Smooth muscle cell (in vitro differentiated cells): ENCODE measurements around the gene ATP8A1. TPM values are rescaled to one million over a fixed set of nuclear protein-coding genes. Genes with fewer than 3 reads are reported as not detected.
"Not testable (repeated sequence)": the region's sequence is repeated elsewhere in the genome, so short reads cannot be mapped to it uniquely, and the experiment has no call there.

Experiments used
- DNase-seq: peaks from one replicate; lab custom pipeline; 2025; ENCODE audit not compliant: unreplicated experiment; lab: John Stamatoyannopoulos, UW
- H2AFZ ChIP-seq: fragments of 200-600 bp; sonication (generic); 2 replicates; pipeline ENCODE4 v1.6.0; 2016; ENCODE audit warnings: antibody characterized with exemption, low read depth, mild to moderate bottlenecking
- H3F3A ChIP-seq: fragments of 200-600 bp; sonication (generic); 2 replicates; pipeline ENCODE4 v1.6.0; 2017; ENCODE audit warnings: antibody characterized with exemption, low read depth
- H3K27ac ChIP-seq: fragments of 200-600 bp; sonication (generic); 2 replicates; pipeline ENCODE4 v1.5.1; 2016; ENCODE audit warnings: low read depth, mild to moderate bottlenecking
- H3K27me3 ChIP-seq: fragments of 200-600 bp; sonication (generic); 2 replicates; pipeline ENCODE4 v1.6.1; 2016; ENCODE audit warnings: low read depth, mild to moderate bottlenecking
- H3K36me3 ChIP-seq: fragments of 200-600 bp; sonication (generic); 2 replicates; pipeline ENCODE4 v1.5.1; 2016; ENCODE audit warnings: low read depth
- H3K4me1 ChIP-seq: fragments of 200-600 bp; sonication (generic); 2 replicates; pipeline ENCODE4 v1.5.1; 2016; ENCODE audit warnings: low read depth
- H3K4me2 ChIP-seq: fragments of 200-600 bp; sonication (generic); 2 replicates; pipeline ENCODE4 v1.6.0; 2016; ENCODE audit warnings: mild to moderate bottlenecking
- H3K4me3 ChIP-seq: fragments of 200-600 bp; sonication (generic); 2 replicates; pipeline ENCODE4 v1.5.1; 2016; ENCODE audit warnings: mild to moderate bottlenecking
- H3K79me2 ChIP-seq: fragments of 200-600 bp; sonication (generic); 2 replicates; pipeline ENCODE4 v1.6.0; 2016; ENCODE audit warnings: low read depth, mild to moderate bottlenecking
- H3K9ac ChIP-seq: fragments of 200-600 bp; sonication (generic); 2 replicates; pipeline ENCODE4 v1.6.0; 2016; ENCODE audit warnings: low read depth
- H3K9me3 ChIP-seq: fragments of 200-600 bp; sonication (generic); replicated peaks from 2 replicates; pipeline ENCODE4 v1.5.1; 2016; ENCODE audit warnings: low read depth
- H4K20me1 ChIP-seq: fragments of 200-600 bp; sonication (generic); 2 replicates; pipeline ENCODE4 v1.6.0; 2016; ENCODE audit warnings: low read depth
- CTCF ChIP-seq: fragments of 200-600 bp; sonication (generic); IDR thresholded peaks from 2 replicates; pipeline ENCODE4 v1.5.1; 2017; ENCODE audit warnings: borderline replicate concordance, mild to moderate bottlenecking, antibody characterized with exemption; ENCODE audit not compliant: insufficient read depth, poor library complexity, severe bottlenecking
- WGBS: methylation state at CpG from one replicate; pipeline ENCODE4 v1.1.7; 2016; ENCODE audit warnings: low lambda C conversion rate; 5-methylcytosine and 5-hydroxymethylcytosine counted together
- polyA plus RNA-seq: library from polyadenylated mRNA; unstranded; fragments of >200 nt; fragmentation: Nextera tagmentation; extraction: Ambion mirVana; gene quantifications from 2 replicates; pipeline ENCODE4 v1.2.1, GENCODE V29; 2016
- total RNA-seq: library from RNA; depleted of rRNA; stranded (reverse); fragments of >200 nt; gene quantifications from 2 replicates; pipeline ENCODE4 v1.2.3, GENCODE V29; 2014

ATP8A1 gene
- total and polyA plus RNA-seq, 2 experiments from 2014 or later: 1.8 TPM; not detected in 1

- Histone ChIP-seq H3K36me3 (no peaks in the 10 kb centered on the region), H3K9me3 (no peaks in the 10 kb centered on the region), H3K4me1 (no peaks in the 10 kb centered on the region), H3K79me2 (no peaks in the 10 kb centered on the region), H3K27ac (no peak overlapping the region), H2AFZ (no peak overlapping the region), H3K4me3 (no peak overlapping the region), H3F3A (no peaks in the 10 kb centered on the region), H3K4me2 (no peak overlapping the region), H4K20me1 (no peaks in the 10 kb centered on the region), H3K9ac (no peak overlapping the region), H3K27me3 (no peaks in the 10 kb centered on the region)
- no peak for TF ChIP-seq CTCF
- no peak for DNase-seq
- 87% methylated on average over 2 of the region's 2 CpGs for WGBS
Measured at GRCh38 chr4:42466273-42466844, 190.5 kb downstream of the ATP8A1 start.

- no peak overlapping the region for H3K27ac ChIP-seq
- WGBS: 89% methylated on average over 8 of the region's 8 CpGs
- H3F3A ChIP-seq: no peaks in the 10 kb centered on the region
- no peak for DNase-seq
- H3K9ac ChIP-seq: no peak overlapping the region
- H3K9me3 ChIP-seq: no peaks in the 10 kb centered on the region
- H3K79me2 ChIP-seq: no peaks in the 10 kb centered on the region
- H3K4me1 ChIP-seq: no peaks in the 10 kb centered on the region
- no peaks in the 10 kb centered on the region for H3K27me3 ChIP-seq
- TF ChIP-seq CTCF: no peak
- H3K36me3 ChIP-seq: no peaks in the 10 kb centered on the region
- H3K4me3 ChIP-seq: no peak overlapping the region
- no peak overlapping the region for H3K4me2 ChIP-seq
- H2AFZ ChIP-seq: no peak overlapping the region
- no peaks in the 10 kb centered on the region for H4K20me1 ChIP-seq
Measured at GRCh38 chr4:42464550-42465094, 192.3 kb downstream of the ATP8A1 start.

GRCh38 chr4:42461216-42461615 lies 195.7 kb downstream of the ATP8A1 start:
- not testable (repeated sequence) for H3F3A ChIP-seq, H3K9me3 ChIP-seq, H3K4me2 ChIP-seq, DNase-seq, H3K4me3 ChIP-seq, H3K4me1 ChIP-seq, H3K27me3 ChIP-seq, H4K20me1 ChIP-seq, H3K36me3 ChIP-seq, H3K27ac ChIP-seq, H3K79me2 ChIP-seq, H2AFZ ChIP-seq, H3K9ac ChIP-seq
- WGBS: 91% methylated on average over 1 of the region's 1 CpG

GRCh38 chr4:42460043-42460442 lies 196.9 kb downstream of the ATP8A1 start:
- TF ChIP-seq CTCF: no peak
- no peaks in the 10 kb centered on the region for H3F3A ChIP-seq
- no peak for DNase-seq
- H3K9me3 ChIP-seq: no peaks in the 10 kb centered on the region
- H3K27me3 ChIP-seq: no peaks in the 10 kb centered on the region
- H3K9ac ChIP-seq: no peak overlapping the region
- no peak overlapping the region for H3K4me3 ChIP-seq
- H3K36me3 ChIP-seq: no peaks in the 10 kb centered on the region
- H4K20me1 ChIP-seq: no peaks in the 10 kb centered on the region
- no peak overlapping the region for H3K4me2 ChIP-seq
- H2AFZ ChIP-seq: no peak overlapping the region
- H3K4me1 ChIP-seq: no peaks in the 10 kb centered on the region
- 72% methylated on average over 4 of the region's 4 CpGs for WGBS
- H3K27ac ChIP-seq: no peak overlapping the region
- H3K79me2 ChIP-seq: no peaks in the 10 kb centered on the region
